BJ (cell line): ENCODE data around the gene CPNE4. TPM values are rescaled to one million over a fixed set of nuclear protein-coding genes. Genes with fewer than 3 reads are reported as not detected.

Experiments used
- CTCF ChIA-PET: fragments of 350-600 bp; formaldehyde crosslinking; extraction: SDS; loops from one replicate; lab custom pipeline; 2021; ENCODE audit warnings: antibody characterized with exemption, inconsistent platforms; lab: Yijun Ruan, JAX
- POLR2A ChIA-PET: fragments of 300-600 bp; sonication (Branson Sonifier 250); formaldehyde crosslinking; extraction: SDS; loops from one replicate; lab custom pipeline; 2021; ENCODE audit warnings: antibody characterized with exemption; lab: Charles Lee
- DNase-seq: peaks from one replicate; pipeline ENCODE4 v3.0.0-alpha.2; 2011; ENCODE audit warnings: low read depth
- H3K27me3 ChIP-seq: 2 replicates; pipeline ENCODE4 v1.6.0; 2011; ENCODE audit warnings: low read length; ENCODE audit not compliant: control insufficient read depth, insufficient read depth
- H3K36me3 ChIP-seq: 2 replicates; pipeline ENCODE4 v1.5.1; 2011; ENCODE audit warnings: low read length; ENCODE audit not compliant: control insufficient read depth, insufficient read depth
- H3K4me3 ChIP-seq: 2 replicates; pipeline ENCODE4 v1.5.1; 2011; ENCODE audit warnings: low read depth, mild to moderate bottlenecking, control low read depth, low read length
- polyA plus RNA-seq: library from polyadenylated mRNA; depleted of rRNA; stranded (reverse); fragments of >200 nt; gene quantifications from 2 replicates; pipeline ENCODE4 v1.2.3, GENCODE V29; 2011
- TF ChIP-seq, protein P1 (sequence below): IDR thresholded peaks from 2 replicates; pipeline ENCODE4 v1.5.1; 2011; ENCODE audit warnings: low read depth, mild to moderate bottlenecking, control low read depth, inconsistent platforms, low read length, moderate library complexity; ENCODE audit not compliant: insufficient read depth

Gene CPNE4
- polyA plus RNA-seq, 1 experiment = not detected

- H3K27me3 ChIP-seq = no peaks in the 10 kb centered on the region
- POLR2A ChIA-PET = no interaction called here
- CTCF ChIA-PET = no interaction called here
Observed at GRCh38 chr3:132001036-132001435, 33.8 kb downstream of the CPNE4 start.

GRCh38 chr3:131998027-131998426 lies 36.8 kb downstream of the CPNE4 start:
- Histone ChIP-seq H3K36me3 (no peaks in the 10 kb centered on the region), H3K4me3 (no peak overlapping the region), H3K27me3 (no peaks in the 10 kb centered on the region)
- ChIA-PET CTCF (interaction anchor here (1.1 kb wide), 1 partner anchor 9 kb away, joined by 4 read pairs; no protein-coding TSS in a partner anchor), POLR2A (no interaction called here)
- TF ChIP-seq, protein P1, sequence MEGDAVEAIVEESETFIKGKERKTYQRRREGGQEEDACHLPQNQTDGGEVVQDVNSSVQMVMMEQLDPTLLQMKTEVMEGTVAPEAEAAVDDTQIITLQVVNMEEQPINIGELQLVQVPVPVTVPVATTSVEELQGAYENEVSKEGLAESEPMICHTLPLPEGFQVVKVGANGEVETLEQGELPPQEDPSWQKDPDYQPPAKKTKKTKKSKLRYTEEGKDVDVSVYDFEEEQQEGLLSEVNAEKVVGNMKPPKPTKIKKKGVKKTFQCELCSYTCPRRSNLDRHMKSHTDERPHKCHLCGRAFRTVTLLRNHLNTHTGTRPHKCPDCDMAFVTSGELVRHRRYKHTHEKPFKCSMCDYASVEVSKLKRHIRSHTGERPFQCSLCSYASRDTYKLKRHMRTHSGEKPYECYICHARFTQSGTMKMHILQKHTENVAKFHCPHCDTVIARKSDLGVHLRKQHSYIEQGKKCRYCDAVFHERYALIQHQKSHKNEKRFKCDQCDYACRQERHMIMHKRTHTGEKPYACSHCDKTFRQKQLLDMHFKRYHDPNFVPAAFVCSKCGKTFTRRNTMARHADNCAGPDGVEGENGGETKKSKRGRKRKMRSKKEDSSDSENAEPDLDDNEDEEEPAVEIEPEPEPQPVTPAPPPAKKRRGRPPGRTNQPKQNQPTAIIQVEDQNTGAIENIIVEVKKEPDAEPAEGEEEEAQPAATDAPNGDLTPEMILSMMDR = no peak
- no peak for DNase-seq

More at GRCh38 chr3:132001036-132001435, 33.8 kb downstream of the CPNE4 start:
- no peak overlapping the region for H3K4me3 ChIP-seq
- H3K36me3 ChIP-seq = no peaks in the 10 kb centered on the region
- DNase-seq = no peak
- TF ChIP-seq, protein P1 = no peak

DNA sequence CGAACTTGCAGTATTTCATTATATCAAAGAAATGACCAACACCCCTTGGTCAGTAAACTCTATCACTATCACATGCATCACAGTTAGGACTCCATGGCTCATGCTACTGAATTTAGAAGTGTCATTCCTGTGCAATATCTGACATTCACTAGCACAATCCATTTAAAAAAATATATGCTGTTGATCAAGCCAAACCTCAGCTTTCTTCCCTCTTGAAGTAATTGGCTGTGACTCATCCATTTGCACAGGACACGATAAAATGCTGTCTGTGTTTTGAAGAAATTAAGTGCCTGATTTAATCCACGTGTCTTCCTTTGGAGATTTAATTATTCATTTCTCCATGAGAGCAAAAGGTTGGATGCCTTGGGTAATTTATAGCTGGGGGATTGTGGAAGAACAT lies 38.9 kb downstream of the CPNE4 start:
- H3K27me3 ChIP-seq = no peaks in the 10 kb centered on the region
- DNase-seq = no peak
- no peaks in the 10 kb centered on the region for H3K36me3 ChIP-seq
- H3K4me3 ChIP-seq = no peak overlapping the region
- POLR2A ChIA-PET = no interaction called here
- TF ChIP-seq, protein P1 = no peak
- CTCF ChIA-PET = no interaction called here

DNA sequence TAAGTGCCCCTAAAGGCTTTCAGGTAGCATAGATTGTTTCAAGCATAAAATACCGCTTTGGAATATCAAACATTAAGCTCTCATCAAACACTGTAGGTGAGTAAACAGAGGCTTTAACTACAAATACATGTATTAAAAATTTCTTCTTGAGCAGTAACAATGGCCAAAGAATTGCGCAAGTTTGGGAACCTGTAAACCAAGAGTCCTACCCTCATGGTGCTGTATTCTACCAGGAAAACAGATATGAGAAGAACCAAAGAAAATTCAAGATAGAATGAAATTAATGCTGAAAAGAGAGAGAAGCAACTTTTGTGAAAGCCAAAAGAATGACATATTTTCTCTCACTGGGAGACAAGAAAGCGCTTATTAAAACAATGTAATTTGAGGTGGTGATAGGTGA lies 45.5 kb downstream of the CPNE4 start:
- no peak for DNase-seq
- ChIA-PET POLR2A (no interaction called here), CTCF (no interaction called here)
- TF ChIP-seq, protein P1 = no peak
- no peak overlapping the region for H3K4me3 ChIP-seq
- no peaks in the 10 kb centered on the region for H3K36me3 ChIP-seq
- no peaks in the 10 kb centered on the region for H3K27me3 ChIP-seq

DNA sequence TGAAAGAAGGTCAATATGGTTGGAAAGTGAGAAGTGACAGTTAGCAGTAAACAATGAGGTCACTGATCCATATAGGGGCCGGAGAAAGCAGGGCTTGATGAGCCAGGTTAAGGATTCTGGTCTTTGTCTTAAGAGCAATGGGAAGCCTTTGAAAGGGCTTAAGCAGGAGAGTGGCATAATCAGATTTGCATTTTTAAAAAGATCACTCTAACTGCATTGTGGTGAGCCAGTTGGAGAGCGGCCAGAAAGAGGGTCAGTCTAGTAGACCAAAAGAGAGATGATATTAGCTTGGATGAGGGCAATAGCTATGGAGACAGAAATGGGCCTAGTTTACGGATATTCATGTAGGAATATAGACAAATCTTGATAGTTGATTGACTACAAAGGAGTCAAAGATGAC lies 46.6 kb downstream of the CPNE4 start:
- POLR2A ChIA-PET = no interaction called here
- CTCF ChIA-PET = no interaction called here
- H3K4me3 ChIP-seq = no peak overlapping the region
- no peaks in the 10 kb centered on the region for H3K27me3 ChIP-seq
- TF ChIP-seq, protein P1 = no peak
- DNase-seq = no peak
- no peaks in the 10 kb centered on the region for H3K36me3 ChIP-seq
